ENCODE data around the gene CXCL8. TPM values are rescaled to one million over a fixed set of nuclear protein-coding genes. Genes with fewer than 3 reads are reported as not detected.

CXCL8 gene
- total RNA-seq = 6.4 and 9.5 TPM in 2 replicates

DNA sequence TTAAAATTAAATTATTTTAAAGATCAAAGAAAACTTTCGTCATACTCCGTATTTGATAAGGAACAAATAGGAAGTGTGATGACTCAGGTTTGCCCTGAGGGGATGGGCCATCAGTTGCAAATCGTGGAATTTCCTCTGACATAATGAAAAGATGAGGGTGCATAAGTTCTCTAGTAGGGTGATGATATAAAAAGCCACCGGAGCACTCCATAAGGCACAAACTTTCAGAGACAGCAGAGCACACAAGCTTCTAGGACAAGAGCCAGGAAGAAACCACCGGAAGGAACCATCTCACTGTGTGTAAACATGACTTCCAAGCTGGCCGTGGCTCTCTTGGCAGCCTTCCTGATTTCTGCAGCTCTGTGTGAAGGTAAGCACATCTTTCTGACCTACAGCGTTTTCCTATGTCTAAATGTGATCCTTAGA lies at the start of gene CXCL8:
Gene CXCL8 (plus strand): TSS at position 217 of the 426 bp plus-strand sequence. CDS start 90 bp downstream, at position 307.

Other genes starting within 250 kb of the CXCL8 start
- gene RASSF6, start 120.1 kb upstream of the CXCL8 start, total RNA-seq = 0.18 TPM in 1 of 2 replicates, not detected in the other
- 0.58 and 4.6 TPM in 2 replicates for gene CXCL6, start 96.1 kb downstream of the CXCL8 start, total RNA-seq
- gene PF4V1, start 112.7 kb downstream of the CXCL8 start, total RNA-seq = 1.6 TPM in 1 of 2 replicates, not detected in the other
- 12.7 and 17.7 TPM in 2 replicates for gene CXCL1, start 128.8 kb downstream of the CXCL8 start, total RNA-seq
- 1.8 TPM in 1 of 2 replicates, not detected in the other for gene PF4, start 241.5 kb downstream of the CXCL8 start, total RNA-seq
- gene PPBP, start 247.6 kb downstream of the CXCL8 start, total RNA-seq = not detected in 2 replicates